Stomach (tissue), 9 donors: ENCODE results near the gene SLC37A4. TPM values are rescaled to one million over a fixed set of nuclear protein-coding genes. Genes with fewer than 3 reads are reported as not detected.
"Not testable (repeated sequence)": the region's sequence is repeated elsewhere in the genome, so short reads cannot be mapped to it uniquely, and the experiment has no call there.

ENCODE experiments used
- DNase-seq, 2 donors: peaks; one replicate each; pipeline versions ENCODE4 v3.0.0 to v3.0.0-alpha.2; 2013 to 2019
- H3K27ac ChIP-seq, 5 donors: fragments of 200-600 bp in 4 of 5; sonication (generic) in 4 of 5; one replicate each; pipeline ENCODE4 v1.5.1; 2013 to 2019; ENCODE audit warnings: mild to moderate bottlenecking in 1 of 5, moderate library complexity in 1 of 5
- H3K27me3 ChIP-seq, 3 donors: fragments of 200-600 bp; sonication (generic); one replicate each; pipeline ENCODE4 v1.5.1; 2017 to 2019; ENCODE audit warnings: mixed run types in 1 of 3
- H3K36me3 ChIP-seq, 4 donors: fragments of 200-600 bp; sonication (generic); 1 replicate in 3 of 4; 2 replicates in 1 of 4; pipeline ENCODE4 v1.5.1; 2016 to 2019
- H3K4me1 ChIP-seq, 4 donors: fragments of 200-600 bp; sonication (generic); one replicate each; pipeline ENCODE4 v1.5.1; 2016 to 2019
- H3K4me3 ChIP-seq, 4 donors: fragments of 200-600 bp; sonication (generic) in 3 of 4; one replicate each; pipeline ENCODE4 v1.5.1; 2016 to 2019; ENCODE audit warnings: mild to moderate bottlenecking in 1 of 4
- H3K9me3 ChIP-seq, 4 donors: fragments of 200-600 bp; sonication (generic); one replicate each; pipeline ENCODE4 v1.5.1; 2016 to 2019
- CTCF ChIP-seq, 7 experiments: fragments of 450-650 bp in 4 of 7; fragments of 200-600 bp in 3 of 7; sonication (generic) in 3 of 7; IDR thresholded peaks; one replicate each; pipeline ENCODE4 v1.5.1; 2016 to 2019; ENCODE audit warnings: antibody characterized with exemption in 7 of 7, control low read depth in 2 of 7, mild to moderate bottlenecking in 1 of 7
- EP300 ChIP-seq: sonication (generic); formaldehyde crosslinking; IDR thresholded peaks from one replicate; pipeline ENCODE4 v1.6.1; 2017; ENCODE audit warnings: antibody characterized with exemption
- POLR2A ChIP-seq, 4 donors: fragments of 450-650 bp; IDR thresholded peaks; one replicate each; pipeline ENCODE4 v1.6.1; 2016; ENCODE audit warnings: antibody characterized with exemption in 4 of 4, control low read depth in 2 of 4, mild to moderate bottlenecking in 1 of 4, moderate library complexity in 1 of 4
- POLR2AphosphoS5 ChIP-seq, 3 donors: sonication (generic); formaldehyde crosslinking; IDR thresholded peaks; one replicate each; pipeline ENCODE4 v1.6.1; 2016; ENCODE audit warnings: antibody characterized with exemption in 3 of 3
- WGBS, 5 donors: extraction: QIAGEN DNeasy Blood & Tissue Kit in 3 of 5; methylation state at CpG; one replicate each; pipeline versions ENCODE4 v1.1.5 to v1.1.7; 2013 to 2018; 5-methylcytosine and 5-hydroxymethylcytosine counted together
- intact Hi-C: fragments of 100-400 bp; cut with DNase I; formaldehyde crosslinking; loops from one replicate; pipeline ENCODE4 v1.15.1; 2023; ENCODE audit warnings: low total_unique reads
- polyA plus RNA-seq, 3 donors: library from polyadenylated mRNA; stranded (reverse); fragments of 200-250 nt; gene quantifications; one replicate each; pipeline ENCODE4 v1.2.3, GENCODE V29; 2013
- total RNA-seq, 5 donors: library from RNA; depleted of rRNA; stranded (reverse); fragments of >200 nt; gene quantifications; one replicate each; pipeline versions ENCODE4 v1.1.0 to v1.2.3, GENCODE V29; 2014 to 2016
- donor health status: healthy with polysubstance abuse.
- donor health status: Bipolar disorder and iron deficiency.
- donor health status: healthy.

SLC37A4 gene
- total and polyA plus RNA-seq, 8 donors: 12.4 to 126 (median 18.2) TPM

GRCh38 chr11:118988280-118988679 is 42.4 kb downstream of the SLC37A4 start:
- no peak overlapping the region for H3K4me3 ChIP-seq
- H3K4me1 ChIP-seq: no peaks in the 10 kb centered on the region
- H3K27me3 ChIP-seq: no peaks in the 10 kb centered on the region
- TF ChIP-seq CTCF (IDR thresholded peaks at IDR 0.05) (no peak), EP300 (no peak), POLR2AphosphoS5 (IDR thresholded peaks at IDR 0.05) (no peak), POLR2A (IDR thresholded peaks at IDR 0.05) (no peak)
- no peak overlapping the region for H3K27ac ChIP-seq
- intact Hi-C loops: no loop called here
- DNase-seq: no peak
- H3K36me3 ChIP-seq: no peaks in the 10 kb centered on the region
- WGBS, 5 donors: 71 to 89% (median 79%) methylated on average over 5 of the region's 5 CpGs
- H3K9me3 ChIP-seq: no peaks in the 10 kb centered on the region

- intact Hi-C loops: no loop called here
- Histone ChIP-seq H3K36me3 (no peaks in the 10 kb centered on the region), H3K4me3 (no peak overlapping the region), H3K27me3 (no peaks in the 10 kb centered on the region), H3K27ac (no peak overlapping the region), H3K4me1 (peaks cover 0 to 9% (median 4%) of the 10 kb centered on the region in 4 donors), H3K9me3 (no peaks in the 10 kb centered on the region)
- 58 to 85% (median 83%) methylated on average over 2 of the region's 2 CpGs for WGBS, 5 donors
- TF ChIP-seq CTCF (IDR thresholded peaks at IDR 0.05): no peak
- no peak for TF ChIP-seq POLR2A (IDR thresholded peaks at IDR 0.05)
- TF ChIP-seq EP300: no peak
- no peak for TF ChIP-seq POLR2AphosphoS5 (IDR thresholded peaks at IDR 0.05)
- no peak for DNase-seq
These were observed 45.9 kb downstream of the SLC37A4 start for GRCh38 chr11:118984825-118985224.

DNA sequence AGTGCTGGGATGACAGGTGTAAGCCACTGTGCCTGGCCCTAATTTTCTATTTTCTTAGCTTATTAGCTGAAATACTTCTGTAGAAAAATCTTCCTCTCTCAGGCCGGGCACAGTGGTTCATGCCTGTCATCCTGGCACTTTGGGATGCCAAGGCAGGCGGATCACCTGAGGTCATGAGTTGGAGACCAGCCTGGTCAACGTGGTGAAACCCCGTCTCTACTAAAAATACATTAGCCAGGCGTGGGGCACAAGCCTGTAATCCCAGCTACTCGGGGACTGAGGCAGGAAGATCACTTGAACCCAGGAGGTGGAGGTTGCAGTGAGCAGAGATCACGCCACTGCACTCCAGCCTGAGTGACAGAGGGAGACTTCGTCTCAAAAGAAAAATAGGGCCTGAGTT is 46.3 kb downstream of the SLC37A4 start:
- H3K9me3 ChIP-seq, H3K4me3 ChIP-seq, H3K27me3 ChIP-seq, H3K4me1 ChIP-seq, H3K36me3 ChIP-seq, DNase-seq, intact Hi-C loops, H3K27ac ChIP-seq: not testable (repeated sequence)
- WGBS, 5 donors: 75 to 87% (median 75%) methylated on average over 8 of the region's 8 CpGs

GRCh38 chr11:118980191-118980881 is 50.3 kb downstream of the SLC37A4 start:
- Histone ChIP-seq H3K27me3 (peaks cover 0 to 16% (median 0%) of the 10 kb centered on the region in 3 donors), H3K9me3 (no peaks in the 10 kb centered on the region), H3K4me3 (peak overlapping the region in 1 of 4 donors; percentile 5), H3K4me1 (peaks cover 0 to 9% (median 4%) of the 10 kb centered on the region in 4 donors), H3K36me3 (no peaks in the 10 kb centered on the region), H3K27ac (no peak overlapping the region)
- no peak for TF ChIP-seq EP300
- no peak for TF ChIP-seq POLR2A (IDR thresholded peaks at IDR 0.05)
- TF ChIP-seq POLR2AphosphoS5 (IDR thresholded peaks at IDR 0.05): no peak
- TF ChIP-seq CTCF (IDR thresholded peaks at IDR 0.05): no peak
- DNase-seq: peak in 1 of 2 donors; percentile 56
- intact Hi-C loops: no loop called here
- 21 to 34% (median 28%) methylated on average over 10 to 21 of the region's 21 CpGs for WGBS, 5 donors

GRCh38 chr11:118979434-118979833 is 51.2 kb downstream of the SLC37A4 start:
- Histone ChIP-seq H3K36me3 (no peaks in the 10 kb centered on the region), H3K27me3 (peaks cover 0 to 16% (median 0%) of the 10 kb centered on the region in 3 donors), H3K4me3 (no peak overlapping the region), H3K4me1 (peaks cover 0 to 9% (median 4%) of the 10 kb centered on the region in 4 donors), H3K27ac (no peak overlapping the region), H3K9me3 (no peaks in the 10 kb centered on the region)
- 55 to 69% (median 64%) methylated on average over 6 to 9 of the region's 9 CpGs for WGBS, 5 donors
- TF ChIP-seq EP300 (no peak), POLR2AphosphoS5 (IDR thresholded peaks at IDR 0.05) (no peak), POLR2A (IDR thresholded peaks at IDR 0.05) (no peak), CTCF (IDR thresholded peaks at IDR 0.05) (no peak)
- DNase-seq: no peak
- intact Hi-C loops: no loop called here
